Mammary epithelial cell (primary cell): ENCODE data around the gene AXIN2.

Experiments
- CTCF ChIP-seq, 2 donors: IDR thresholded peaks in 1 of 2; conservative IDR thresholded peaks in 1 of 2; 2 replicates each; pipeline ENCODE4 v1.5.1; 2011 to 2012; ENCODE audit warnings: inconsistent platforms in 2 of 2, low read length in 2 of 2, mild to moderate bottlenecking in 2 of 2, control low read depth in 1 of 2, low read depth in 1 of 2; ENCODE audit not compliant: insufficient read depth in 1 of 2; ENCODE audit errors: extremely low read depth in 1 of 2
- EZH2 ChIP-seq: IDR thresholded peaks from 2 replicates; pipeline ENCODE4 v1.6.1; 2012; ENCODE audit warnings: low read length, inconsistent platforms, borderline replicate concordance

- TF ChIP-seq CTCF (conservative IDR thresholded peaks at IDR 0.05 in 1 of 2, IDR thresholded peaks at IDR 0.05 in 1 of 2; ENCODE audit: extremely low read depth in 1 of 2, insufficient read depth in 1 of 2, low read depth in 1 of 2, low read length in 2 of 2) (no peak), EZH2 (no peak)
Observed at GRCh38 chr17:65542067-65542466, 19.4 kb downstream of the AXIN2 start.
